ENCODE measurements around the gene GABRB2.

GABRB2 gene

DNA sequence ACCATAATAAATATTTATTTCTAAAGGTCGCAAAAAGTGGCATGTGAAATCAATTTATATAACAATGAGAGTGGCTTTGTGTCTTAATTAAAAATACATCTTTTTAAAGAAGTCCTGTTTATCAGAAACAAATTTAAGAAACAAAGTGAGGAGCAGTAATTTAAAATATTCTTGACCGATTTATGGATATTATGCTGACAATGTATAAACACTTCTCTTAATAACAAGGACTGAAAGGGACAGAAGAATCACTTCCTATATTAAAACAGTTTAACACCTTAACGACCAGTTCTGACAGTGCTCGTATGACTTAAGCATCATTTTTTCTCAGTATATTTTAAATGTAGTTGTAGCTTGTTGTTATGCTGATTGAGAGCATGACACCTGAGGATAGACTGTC, 149.1 kb downstream of the GABRB2 start:
- TF ChIP-seq, protein P1, sequence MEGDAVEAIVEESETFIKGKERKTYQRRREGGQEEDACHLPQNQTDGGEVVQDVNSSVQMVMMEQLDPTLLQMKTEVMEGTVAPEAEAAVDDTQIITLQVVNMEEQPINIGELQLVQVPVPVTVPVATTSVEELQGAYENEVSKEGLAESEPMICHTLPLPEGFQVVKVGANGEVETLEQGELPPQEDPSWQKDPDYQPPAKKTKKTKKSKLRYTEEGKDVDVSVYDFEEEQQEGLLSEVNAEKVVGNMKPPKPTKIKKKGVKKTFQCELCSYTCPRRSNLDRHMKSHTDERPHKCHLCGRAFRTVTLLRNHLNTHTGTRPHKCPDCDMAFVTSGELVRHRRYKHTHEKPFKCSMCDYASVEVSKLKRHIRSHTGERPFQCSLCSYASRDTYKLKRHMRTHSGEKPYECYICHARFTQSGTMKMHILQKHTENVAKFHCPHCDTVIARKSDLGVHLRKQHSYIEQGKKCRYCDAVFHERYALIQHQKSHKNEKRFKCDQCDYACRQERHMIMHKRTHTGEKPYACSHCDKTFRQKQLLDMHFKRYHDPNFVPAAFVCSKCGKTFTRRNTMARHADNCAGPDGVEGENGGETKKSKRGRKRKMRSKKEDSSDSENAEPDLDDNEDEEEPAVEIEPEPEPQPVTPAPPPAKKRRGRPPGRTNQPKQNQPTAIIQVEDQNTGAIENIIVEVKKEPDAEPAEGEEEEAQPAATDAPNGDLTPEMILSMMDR (IDR thresholded peaks at IDR 0.05; ENCODE audit: insufficient read depth, low read depth, low read length, missing control alignments), result no peak
- no peak overlapping the region for H3K4me3 ChIP-seq (ENCODE audit: low read length)
- no peak for DNase-seq (ENCODE audit: low read depth)

DNA sequence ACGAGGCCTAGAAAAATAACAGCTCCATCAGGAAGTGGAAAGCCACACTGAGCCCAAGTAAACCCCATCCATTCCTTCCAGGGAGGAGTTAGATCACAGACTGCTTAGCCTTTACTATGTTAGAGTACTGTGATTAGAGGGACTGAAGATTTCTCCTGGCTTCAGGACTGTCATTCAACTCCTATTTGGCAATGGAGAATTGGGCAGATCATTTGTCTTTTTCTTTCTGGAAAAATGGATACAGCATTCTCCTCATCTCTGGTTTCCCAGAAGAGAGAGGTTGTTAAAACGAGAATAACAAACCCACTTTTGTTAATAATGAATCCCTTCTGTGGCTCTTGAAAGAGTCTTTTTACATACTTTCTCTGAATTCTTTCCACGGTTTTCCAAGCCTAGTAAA, 150.4 kb downstream of the GABRB2 start:
- no peak overlapping the region for H3K4me3 ChIP-seq (ENCODE audit: low read length)
- no peak for DNase-seq (ENCODE audit: low read depth)
- TF ChIP-seq, protein P1 (IDR thresholded peaks at IDR 0.05; ENCODE audit: insufficient read depth, low read depth, low read length, missing control alignments), result no peak

DNA sequence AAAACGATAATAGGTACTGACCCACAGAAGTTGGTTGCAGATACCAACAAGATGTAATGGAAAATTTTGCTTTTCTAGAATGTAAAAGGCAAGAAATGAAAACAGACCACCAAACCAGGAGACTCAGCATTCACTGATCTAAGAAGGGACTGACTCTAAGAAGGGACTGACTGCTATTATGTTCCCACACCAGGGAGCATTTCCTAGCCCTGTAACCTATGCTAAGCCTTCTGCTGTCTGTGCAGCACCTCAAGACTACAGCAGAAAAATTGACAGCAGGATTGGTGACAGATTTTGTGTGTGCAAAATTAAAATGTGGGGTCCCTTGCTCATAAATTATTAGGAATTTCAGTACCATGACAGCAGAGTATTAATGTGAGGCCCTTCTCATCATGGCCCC, 154.8 kb downstream of the GABRB2 start:
- H3K4me3 ChIP-seq (ENCODE audit: low read length), result no peak overlapping the region
- DNase-seq (ENCODE audit: low read depth), result no peak
- TF ChIP-seq, protein P1 (IDR thresholded peaks at IDR 0.05; ENCODE audit: insufficient read depth, low read depth, low read length, missing control alignments), result no peak

DNA sequence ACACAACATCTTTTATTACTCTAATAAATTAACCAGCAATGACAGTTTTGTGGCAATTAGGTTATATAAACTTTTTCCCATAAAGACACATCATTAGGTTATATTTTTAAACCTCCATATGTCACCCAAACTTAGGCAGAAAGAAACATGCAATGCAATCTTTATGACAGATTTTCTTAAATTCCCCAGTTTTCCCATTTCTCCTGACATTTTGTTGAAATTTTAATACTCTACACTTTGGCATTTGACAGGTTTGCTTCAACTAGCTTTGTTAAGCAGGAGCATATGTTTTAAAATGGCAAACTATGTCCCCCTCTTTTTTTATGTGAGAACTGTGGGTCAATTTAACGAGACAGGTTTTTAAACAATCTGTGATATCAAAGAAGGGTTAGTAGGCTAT, 155.5 kb downstream of the GABRB2 start:
- TF ChIP-seq, protein P1 (IDR thresholded peaks at IDR 0.05; ENCODE audit: insufficient read depth, low read depth, low read length, missing control alignments), result no peak
- DNase-seq (ENCODE audit: low read depth), result no peak
- no peak overlapping the region for H3K4me3 ChIP-seq (ENCODE audit: low read length)

DNA sequence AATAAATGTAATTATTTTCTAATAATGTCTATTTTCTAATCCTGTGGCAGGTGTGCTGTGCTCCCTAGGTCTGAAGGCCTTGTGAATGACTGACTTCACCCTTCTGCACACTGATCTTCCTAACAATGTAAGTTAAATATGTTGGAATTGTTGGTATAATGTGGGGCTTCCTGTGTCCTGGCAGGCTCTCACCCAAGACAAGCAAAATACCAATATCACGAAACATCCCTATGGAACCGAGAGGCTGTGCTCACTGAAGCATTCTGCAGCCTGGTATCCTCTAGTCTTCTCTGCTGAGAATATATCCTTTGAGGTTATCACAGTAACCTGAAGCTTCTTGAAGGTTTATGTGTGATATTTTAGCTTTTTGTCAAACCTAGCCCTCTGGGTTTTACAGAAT, 159.4 kb downstream of the GABRB2 start:
- DNase-seq (ENCODE audit: low read depth), result no peak
- no peak overlapping the region for H3K4me3 ChIP-seq (ENCODE audit: low read length)
- TF ChIP-seq, protein P1 (IDR thresholded peaks at IDR 0.05; ENCODE audit: insufficient read depth, low read depth, low read length, missing control alignments), result no peak

DNA sequence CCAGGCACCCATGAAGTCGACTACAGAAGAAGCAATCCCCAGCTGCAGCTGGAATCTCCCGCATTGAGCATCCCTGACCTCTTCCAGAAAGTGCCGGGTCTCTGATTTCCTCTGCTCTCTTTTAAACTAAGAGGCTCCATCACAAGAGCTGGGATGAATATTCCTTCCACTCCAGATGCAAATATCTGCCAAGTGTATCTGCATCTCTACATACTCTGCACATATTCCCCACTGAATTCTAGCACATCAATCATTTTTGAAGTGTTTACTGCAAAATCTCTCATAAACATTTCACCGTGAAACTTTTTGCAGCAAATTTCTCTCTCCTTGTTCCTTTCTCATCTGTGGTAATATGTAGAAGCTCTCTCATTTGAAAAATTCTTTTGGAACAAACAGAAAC, 161.5 kb downstream of the GABRB2 start:
- no peak overlapping the region for H3K4me3 ChIP-seq (ENCODE audit: low read length)
- TF ChIP-seq, protein P1 (IDR thresholded peaks at IDR 0.05; ENCODE audit: insufficient read depth, low read depth, low read length, missing control alignments), result no peak
- DNase-seq (ENCODE audit: low read depth), result no peak

DNA sequence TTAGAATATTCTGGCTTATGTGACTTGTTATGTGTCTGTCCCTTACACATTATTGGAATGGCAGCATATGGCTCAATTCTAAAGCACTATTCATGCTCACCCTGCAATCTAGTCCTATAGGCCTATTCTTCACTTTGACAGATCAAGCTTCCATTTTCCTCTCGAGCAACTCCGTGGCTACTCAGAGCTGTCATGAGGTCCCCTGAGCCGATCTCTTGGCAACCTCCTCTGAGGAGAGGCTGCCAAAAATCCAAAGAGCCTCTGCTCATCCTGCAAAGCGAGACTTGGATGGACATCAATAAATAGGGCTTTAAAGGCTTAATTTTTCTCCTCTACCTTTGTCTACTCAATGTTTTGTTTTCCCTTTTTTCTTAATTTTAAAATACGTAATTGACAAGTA, 163.8 kb downstream of the GABRB2 start:
- H3K4me3 ChIP-seq (ENCODE audit: low read length), result no peak overlapping the region
- TF ChIP-seq, protein P1 (IDR thresholded peaks at IDR 0.05; ENCODE audit: insufficient read depth, low read depth, low read length, missing control alignments), result no peak
- DNase-seq (ENCODE audit: low read depth), result no peak

Measured in epithelial cell of esophagus (primary cell).